Measurements from ENCODE around the gene RAPGEF4.
"Not testable (repeated sequence)": the region's sequence is repeated elsewhere in the genome, so short reads cannot be mapped to it uniquely, and the experiment has no call there.

Gene RAPGEF4

GRCh38 chr2:172770887-172771286 is 35.2 kb downstream of the RAPGEF4 start:
- DNase-seq (ENCODE audit: extremely low read depth in 1 of 2, low read depth in 1 of 2), result no peak

- no peak for DNase-seq (ENCODE audit: extremely low read depth in 1 of 2, low read depth in 1 of 2)
Measured at GRCh38 chr2:172772633-172773032, 37.0 kb downstream of the RAPGEF4 start.

GRCh38 chr2:172774302-172774701 is 38.7 kb downstream of the RAPGEF4 start:
- no peak for DNase-seq (ENCODE audit: extremely low read depth in 1 of 2, low read depth in 1 of 2)

GRCh38 chr2:172775319-172775718 is 39.7 kb downstream of the RAPGEF4 start:
- no peak for DNase-seq (ENCODE audit: extremely low read depth in 1 of 2, low read depth in 1 of 2)

- DNase-seq (ENCODE audit: extremely low read depth in 1 of 2, low read depth in 1 of 2), result no peak
Measured at GRCh38 chr2:172777431-172777830, 41.8 kb downstream of the RAPGEF4 start.

GRCh38 chr2:172782506-172783164 is 47.0 kb downstream of the RAPGEF4 start:
- no peak for DNase-seq (ENCODE audit: extremely low read depth in 1 of 2, low read depth in 1 of 2)

- no peak for DNase-seq (ENCODE audit: extremely low read depth in 1 of 2, low read depth in 1 of 2)
Measured at GRCh38 chr2:172783165-172783898, 47.7 kb downstream of the RAPGEF4 start.

GRCh38 chr2:172788871-172789270 is 53.2 kb downstream of the RAPGEF4 start:
- DNase-seq (ENCODE audit: extremely low read depth in 1 of 2, low read depth in 1 of 2), result no peak

- DNase-seq (ENCODE audit: extremely low read depth in 1 of 2, low read depth in 1 of 2), result no peak
Measured at GRCh38 chr2:172790404-172790803, 54.8 kb downstream of the RAPGEF4 start.

GRCh38 chr2:172791953-172792352 is 56.3 kb downstream of the RAPGEF4 start:
- DNase-seq (ENCODE audit: extremely low read depth in 1 of 2, low read depth in 1 of 2), result no peak

- no peak for DNase-seq (ENCODE audit: extremely low read depth in 1 of 2, low read depth in 1 of 2)
Measured at GRCh38 chr2:172792711-172793110, 57.1 kb downstream of the RAPGEF4 start.

GRCh38 chr2:172803308-172803707 is 67.7 kb downstream of the RAPGEF4 start:
- not testable (repeated sequence) for DNase-seq (ENCODE audit: extremely low read depth in 1 of 2, low read depth in 1 of 2)

GRCh38 chr2:172804423-172804822 is 68.8 kb downstream of the RAPGEF4 start:
- no peak for DNase-seq (ENCODE audit: extremely low read depth in 1 of 2, low read depth in 1 of 2)

- DNase-seq (ENCODE audit: extremely low read depth in 1 of 2, low read depth in 1 of 2), result no peak
Measured at GRCh38 chr2:172806493-172806892, 70.8 kb downstream of the RAPGEF4 start.

- no peak for DNase-seq (ENCODE audit: extremely low read depth in 1 of 2, low read depth in 1 of 2)
Measured at GRCh38 chr2:172806996-172807395, 71.4 kb downstream of the RAPGEF4 start.

GRCh38 chr2:172808156-172808555 is 72.5 kb downstream of the RAPGEF4 start:
- no peak for DNase-seq (ENCODE audit: extremely low read depth in 1 of 2, low read depth in 1 of 2)

GRCh38 chr2:172811027-172811426 is 75.4 kb downstream of the RAPGEF4 start:
- DNase-seq (ENCODE audit: extremely low read depth in 1 of 2, low read depth in 1 of 2), result no peak

- DNase-seq (ENCODE audit: extremely low read depth in 1 of 2, low read depth in 1 of 2), result no peak
Measured at GRCh38 chr2:172812158-172812744, 76.6 kb downstream of the RAPGEF4 start.

GRCh38 chr2:172813314-172813888 is 77.8 kb downstream of the RAPGEF4 start:
- DNase-seq (ENCODE audit: extremely low read depth in 1 of 2, low read depth in 1 of 2), result no peak

GRCh38 chr2:172817411-172817810 is 81.8 kb downstream of the RAPGEF4 start:
- DNase-seq (ENCODE audit: extremely low read depth in 1 of 2, low read depth in 1 of 2), result no peak

GRCh38 chr2:172819943-172820342 is 84.3 kb downstream of the RAPGEF4 start:
- no peak for DNase-seq (ENCODE audit: extremely low read depth in 1 of 2, low read depth in 1 of 2)

Data from activated CD8-positive, alpha-beta memory T cell treated with anti-CD3 and anti-CD28 coated beads for 1 hour (primary cell).